K562 (cell line): ENCODE measurements around the gene DCAF4L1. TPM values are rescaled to one million over a fixed set of nuclear protein-coding genes. Genes with fewer than 3 reads are reported as not detected.
A peak's percentile ranks its signal among the peaks of the same experiment; 100 is the strongest.

Source experiments
- ATF1 ChIP-seq, 2 experiments: fragments of 450-650 bp in 1 of 2; IDR thresholded peaks; 2 replicates each; pipeline ENCODE4 v1.6.1; 2016; ENCODE audit warnings: missing compliant biosample characterization in 1 of 2, missing genetic modification characterization in 1 of 2
- CBFA2T2 ChIP-seq: fragments of 450-650 bp; conservative IDR thresholded peaks from 2 replicates; pipeline ENCODE4 v1.6.1; 2017; ENCODE audit warnings: mild to moderate bottlenecking
- CEBPB ChIP-seq: fragments of 450-650 bp; IDR thresholded peaks from 2 replicates; pipeline ENCODE4 v1.6.1; 2016; ENCODE audit warnings: missing genetic modification characterization, missing compliant biosample characterization
- E2F8 ChIP-seq: fragments of 450-650 bp; IDR thresholded peaks from 2 replicates; pipeline ENCODE4 v1.7.1; 2018; ENCODE audit warnings: mild to moderate bottlenecking, low read depth; ENCODE audit not compliant: partially characterized antibody
- EGR1 ChIP-seq: fragments of 450-650 bp; conservative IDR thresholded peaks from 2 replicates; pipeline ENCODE4 v1.6.1; 2017; ENCODE audit warnings: mild to moderate bottlenecking
- HDGF ChIP-seq: fragments of 450-650 bp; IDR thresholded peaks from 2 replicates; pipeline ENCODE4 v1.6.1; 2016
- IFI16 ChIP-seq: fragments of 250-450 bp; sonication (Bioruptor Pico); IDR thresholded peaks from 2 replicates; pipeline ENCODE4 v2.1.2; 2022; ENCODE audit warnings: mild to moderate bottlenecking, inconsistent platforms
- IRF1 ChIP-seq: sonication (generic); formaldehyde crosslinking; IDR thresholded peaks from 2 replicates; pipeline ENCODE4 v1.8.0; 2022; ENCODE audit warnings: missing genetic modification reagents, mild to moderate bottlenecking, borderline replicate concordance
- NR2C2 ChIP-seq, 2 experiments: fragments of 200-800 bp in 1 of 2; sonication (Bioruptor generic) in 1 of 2; sonication (generic) in 1 of 2; formaldehyde crosslinking in 1 of 2; IDR thresholded peaks; 2 replicates each; pipeline versions ENCODE4 v1.6.1 to v1.8.0; 2016 to 2022; ENCODE audit warnings: mild to moderate bottlenecking in 1 of 2, missing compliant biosample characterization in 1 of 2, missing genetic modification characterization in 1 of 2, missing genetic modification reagents in 1 of 2
- PML ChIP-seq: IDR thresholded peaks from 2 replicates; pipeline ENCODE4 v1.6.1; 2012; ENCODE audit warnings: low read length, inconsistent platforms
- SPI1 ChIP-seq: IDR thresholded peaks from 2 replicates; pipeline ENCODE4 v1.6.1; 2011; ENCODE audit warnings: low read depth, low read length, control low read depth, borderline replicate concordance
- ZNF280B ChIP-seq: fragments of 250-450 bp; sonication (Bioruptor Pico); IDR thresholded peaks from 2 replicates; pipeline ENCODE4 v1.5.1; 2021; ENCODE audit warnings: mild to moderate bottlenecking
- polyA plus RNA-seq, 8 experiments: library from polyadenylated mRNA; depleted of rRNA in 4 of 8; stranded (reverse) in 5 of 8; unstranded in 3 of 8; fragments of >200 nt; fragmentation: Nextera tagmentation in 2 of 8; fragmentation: Illumina TruSeq in 1 of 8; extraction: Ambion mirVana in 2 of 8; extraction: Trizol in 1 of 8; gene quantifications; 2 replicates each; pipeline versions ENCODE4 v1.2.1 to v1.2.3, GENCODE V29; 2011 to 2014; ENCODE audit warnings: inconsistent platforms in 1 of 8, missing spikeins in 1 of 8
- total RNA-seq, 7 experiments: library from RNA; depleted of rRNA in 6 of 7; stranded (reverse); fragments of >200 nt in 6 of 7; fragmentation: Illumina TruSeq in 2 of 7; extraction: Trizol in 2 of 7; gene quantifications; 2 replicates each; pipeline versions ENCODE4 v1.2.1 to v1.2.3, GENCODE V29; 2011 to 2021; ENCODE audit warnings: low replicate concordance in 1 of 7

The DCAF4L1 gene
- total and polyA plus RNA-seq, 9 of the 15 experiments (the other 6 are each of a cell fraction or from before 2014, with no cell fraction given): 0.17 to 0.64 (median 0.36) TPM

GRCh38 chr4:41934901-41935651, 46.5 kb upstream of the DCAF4L1 start, which contains the start of gene TMEM33 (continued):
- TF ChIP-seq ZNF280B (CRISPR knock-in tag) (no peak), IFI16 (CRISPR knock-in tag) (no peak), EGR1 (0 out of 2 replicates have a peak, but pooled peaks have one; percentile 6), HDGF (no peak), IRF1 (CRISPR knock-in tag) (no peak), CBFA2T2 (no peak), E2F8 (peak; percentile 87), PML (peak; percentile 71; the same call in 1 of the 2 replicates), SPI1 (peak; percentile 71), NR2C2 (CRISPR knock-in tag; IDR thresholded peaks at IDR 0.05) (peak; percentile 97), NR2C2 (tag; IDR thresholded peaks at IDR 0.05) (peak; percentile 100), ATF1 (CRISPR knock-in tag; IDR thresholded peaks at IDR 0.05) (no peak), ATF1 (tag; IDR thresholded peaks at IDR 0.05) (peak; percentile 64), CEBPB (no peak)
